GM10248 (cell line): ENCODE data around the gene HCN1.

Experiments used
- CTCF ChIA-PET: fragments of 300-600 bp; sonication (Branson Sonifier 250); formaldehyde crosslinking; extraction: SDS; loops from one replicate; lab custom pipeline; 2021; ENCODE audit warnings: antibody characterized with exemption; lab: Yijun Ruan, JAX
- POLR2A ChIA-PET: fragments of 350-650 bp; sonication (Branson Sonifier 250); formaldehyde crosslinking; extraction: SDS; loops from one replicate; lab custom pipeline; 2020; ENCODE audit warnings: antibody characterized with exemption; lab: Yijun Ruan, JAX
- DNase-seq: peaks from one replicate; pipeline ENCODE4 v3.0.0; 2012; ENCODE audit errors: extremely low spot score
- CTCF ChIP-seq: IDR thresholded peaks from 2 replicates; pipeline ENCODE4 v1.5.1; 2012; ENCODE audit warnings: mild to moderate bottlenecking, low read depth; ENCODE audit errors: extremely low read depth, missing control alignments, control extremely low read depth

Gene HCN1

DNA sequence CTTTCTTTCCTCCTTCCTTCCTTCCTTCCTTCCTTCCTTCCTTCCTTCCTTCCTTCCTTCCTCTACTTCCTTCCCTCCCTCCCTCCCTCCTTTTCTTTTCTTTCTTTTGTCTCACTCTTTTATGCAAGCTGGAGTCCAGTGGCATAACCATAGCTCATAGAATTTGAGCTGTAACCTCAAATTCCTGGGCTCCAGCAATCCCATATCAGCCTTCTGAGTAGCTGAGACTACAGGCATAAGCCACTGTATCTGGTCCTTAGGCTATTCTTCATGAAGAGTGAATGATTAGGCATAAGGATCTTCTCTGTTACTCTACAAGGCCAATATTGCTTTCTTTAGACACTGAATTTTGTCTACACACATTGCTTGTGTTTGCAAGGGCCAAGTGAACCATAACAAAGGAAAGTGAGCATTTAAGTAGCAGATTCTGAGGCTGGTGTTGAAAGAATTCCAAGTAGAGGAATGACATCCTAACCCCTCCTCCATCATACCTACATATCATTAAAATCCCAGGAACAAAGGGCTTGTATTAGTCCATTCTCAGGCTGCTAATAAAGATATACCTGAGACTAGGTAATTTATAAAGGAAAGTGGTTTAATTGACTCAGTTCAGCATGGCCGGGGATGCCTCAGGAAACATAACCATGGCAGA, 293.2 kb downstream of the HCN1 start:
- CTCF ChIA-PET = no interaction called here

DNA sequence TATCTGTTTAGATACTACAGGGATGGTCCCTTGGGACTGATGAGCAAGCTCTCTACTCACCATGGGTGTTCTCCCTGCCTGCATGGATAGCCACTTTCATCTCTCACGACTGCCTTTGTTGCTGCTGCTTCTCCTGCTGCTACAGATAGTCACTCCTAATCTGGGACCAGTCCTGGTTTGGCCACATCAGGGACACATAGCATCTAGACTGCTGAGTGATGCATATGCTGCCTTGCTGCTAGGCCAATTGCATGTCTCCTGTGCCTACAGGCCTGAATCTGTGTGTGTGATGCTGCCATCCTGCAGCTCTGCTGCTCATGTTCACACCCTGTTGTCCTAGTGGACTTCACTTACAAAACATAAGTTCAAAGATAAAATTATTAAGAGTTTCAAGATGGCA, 297.1 kb downstream of the HCN1 start:
- ChIA-PET CTCF (interaction anchor here (2.0 kb wide), 1 partner anchor 11 kb away, joined by 4 read pairs; no protein-coding TSS in a partner anchor), POLR2A (no interaction called here)
- no peak for DNase-seq
- TF ChIP-seq CTCF = no peak

More for the DNA sequence above, 293.2 kb downstream of the HCN1 start:
- POLR2A ChIA-PET = no interaction called here
- TF ChIP-seq CTCF = no peak
- DNase-seq = no peak

GRCh38 chr5:45385321-45386058, 310.7 kb downstream of the HCN1 start:
- CTCF ChIA-PET = interaction anchor here (0.6 kb wide), 1 partner anchor 46 kb away, joined by 3 read pairs; no protein-coding TSS in a partner anchor
- DNase-seq = no peak
- no peak for TF ChIP-seq CTCF
- POLR2A ChIA-PET = no interaction called here

DNA sequence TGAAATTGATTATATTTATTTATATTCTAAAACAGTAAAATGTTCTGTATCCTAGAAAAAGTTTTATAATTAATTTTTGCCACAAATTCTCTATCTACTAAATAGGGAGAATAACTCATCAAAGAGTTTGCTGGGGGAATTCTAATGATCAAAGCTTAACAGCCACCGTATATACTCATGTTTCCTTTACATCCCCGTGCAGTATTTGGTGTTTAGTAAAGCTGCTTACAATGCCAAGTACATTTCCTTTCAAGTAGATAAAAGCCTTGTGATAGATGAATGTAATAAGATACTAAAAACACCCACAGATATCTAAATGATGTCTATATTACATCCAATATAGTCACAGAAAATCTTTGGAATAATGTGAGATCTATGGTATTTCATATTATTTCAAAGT, 312.2 kb downstream of the HCN1 start:
- no peak for DNase-seq
- ChIA-PET CTCF (no interaction called here), POLR2A (no interaction called here)
- no peak for TF ChIP-seq CTCF

GRCh38 chr5:45382583-45382982, 313.6 kb downstream of the HCN1 start:
- ChIA-PET CTCF (no interaction called here), POLR2A (no interaction called here)
- no peak for TF ChIP-seq CTCF
- DNase-seq = no peak

GRCh38 chr5:45376417-45376816, 319.8 kb downstream of the HCN1 start:
- ChIA-PET CTCF (no interaction called here), POLR2A (no interaction called here)
- TF ChIP-seq CTCF = no peak
- no peak for DNase-seq
